H1 (cell line): Measurements from ENCODE around the gene PAK5. TPM values are rescaled to one million over a fixed set of nuclear protein-coding genes. Genes with fewer than 3 reads are reported as not detected.

Source experiments
- CTCF ChIA-PET: fragments of 300-600 bp; sonication (Branson Sonifier 250); formaldehyde crosslinking; loops from one replicate; lab custom pipeline; 2021; ENCODE audit not compliant: partially characterized antibody; lab: Charles Lee
- POLR2A ChIA-PET: fragments of 300-600 bp; sonication (Branson Sonifier 250); formaldehyde crosslinking; loops from one replicate; lab custom pipeline; 2021; ENCODE audit warnings: inconsistent platforms; ENCODE audit not compliant: partially characterized antibody; lab: Charles Lee
- DNase-seq, 2 experiments: peaks; one replicate each; pipeline versions ENCODE4 v3.0.0 to v3.0.0-alpha.2; 2010 to 2022; ENCODE audit warnings: low spot score in 2 of 2, low read depth in 1 of 2, mixed read lengths in 1 of 2
- FAIRE-seq: peaks from 2 replicates; lab custom pipeline; 2011; peaks lifted over from hg19 to GRCh38; lab: Jason Lieb, UNC
- H2AFZ ChIP-seq: 2 replicates; pipeline ENCODE4 v1.8.1; 2012; ENCODE audit warnings: low read length, inconsistent platforms
- H2AK5ac ChIP-seq: 2 replicates; pipeline ENCODE4 v1.6.1; 2013; ENCODE audit warnings: low read depth, low read length
- H2BK120ac ChIP-seq: replicated peaks from 2 replicates; pipeline ENCODE3; 2013; ENCODE audit warnings: low read depth, low read length, inconsistent platforms
- H2BK12ac ChIP-seq: 2 replicates; pipeline ENCODE4 v1.6.1; 2013; ENCODE audit warnings: low read depth, low read length
- H2BK15ac ChIP-seq: 2 replicates; pipeline ENCODE4 v1.6.1; 2013; ENCODE audit warnings: low read length
- H2BK20ac ChIP-seq: 2 replicates; pipeline ENCODE4 v1.6.1; 2013; ENCODE audit warnings: low read length
- H2BK5ac ChIP-seq: 2 replicates; pipeline ENCODE4 v1.6.1; 2013; ENCODE audit warnings: low read depth, low read length
- H3K14ac ChIP-seq: 2 replicates; pipeline ENCODE4 v1.6.1; 2013; ENCODE audit warnings: inconsistent platforms; ENCODE audit not compliant: insufficient read length
- H3K18ac ChIP-seq: 2 replicates; pipeline ENCODE4 v1.6.1; 2013; ENCODE audit warnings: low read length; ENCODE audit errors: extremely low read depth
- H3K23ac ChIP-seq: 2 replicates; pipeline ENCODE4 v1.6.1; 2013; ENCODE audit warnings: inconsistent platforms; ENCODE audit not compliant: insufficient read length
- H3K23me2 ChIP-seq: 2 replicates; pipeline ENCODE4 v1.6.1; 2013; ENCODE audit warnings: low read depth, low read length
- H3K27ac ChIP-seq: 2 replicates; pipeline ENCODE4 v1.6.1; 2011; ENCODE audit warnings: low read depth, low read length, inconsistent platforms
- H3K27me3 ChIP-seq, 4 experiments: replicated peaks in 1 of 4; 1 replicate in 1 of 4; 2 replicates in 3 of 4; pipeline versions ENCODE4 v1.6.1 to v1.8.1; 2011 to 2013; ENCODE audit warnings: low read length in 3 of 4, mild to moderate bottlenecking in 3 of 4, inconsistent platforms in 2 of 4, mixed read lengths in 2 of 4, moderate library complexity in 1 of 4; ENCODE audit not compliant: control insufficient read depth in 3 of 4, insufficient read depth in 3 of 4; ENCODE audit errors: extremely low read depth in 1 of 4
- H3K36me3 ChIP-seq, 4 experiments: 2 replicates each; pipeline versions ENCODE4 v1.6.1 to v1.8.1; 2011 to 2013; ENCODE audit warnings: mild to moderate bottlenecking in 4 of 4, low read length in 3 of 4, moderate library complexity in 2 of 4, control low read depth in 1 of 4, inconsistent platforms in 1 of 4; ENCODE audit not compliant: insufficient read depth in 4 of 4, control insufficient read depth in 2 of 4
- H3K4ac ChIP-seq: replicated peaks from 2 replicates; pipeline ENCODE3; 2013; ENCODE audit warnings: low read length, low read depth, mixed read lengths, inconsistent platforms; ENCODE audit not compliant: insufficient read length
- H3K4me1 ChIP-seq, 4 experiments: replicated peaks in 1 of 4; 1 replicate in 1 of 4; 2 replicates in 3 of 4; pipeline versions ENCODE4 v1.6.1 to v1.8.1; 2011 to 2013; ENCODE audit warnings: low read length in 3 of 4, inconsistent platforms in 2 of 4, mixed read lengths in 1 of 4; ENCODE audit not compliant: insufficient read depth in 4 of 4, control insufficient read depth in 3 of 4
- H3K4me2 ChIP-seq, 2 experiments: 2 replicates each; pipeline versions ENCODE4 v1.6.1 to v1.8.1; 2011 to 2013; ENCODE audit warnings: low read depth in 2 of 2, low read length in 2 of 2, control low read depth in 1 of 2, inconsistent platforms in 1 of 2, mild to moderate bottlenecking in 1 of 2; ENCODE audit not compliant: insufficient read depth in 1 of 2
- H3K4me3 ChIP-seq, 4 experiments: fragments of 200-600, 300-600 bp in 1 of 4; sonication (generic), shearing (Covaris generic), sonication (Bioruptor Twin) in 1 of 4; 2 replicates each; pipeline versions ENCODE4 v1.5.1 to v1.8.1; 2011 to 2016; ENCODE audit warnings: low read length in 4 of 4, low read depth in 3 of 4, control low read depth in 2 of 4, inconsistent platforms in 2 of 4, mild to moderate bottlenecking in 2 of 4, mixed read lengths in 1 of 4, moderate library complexity in 1 of 4; ENCODE audit not compliant: insufficient read depth in 2 of 4; ENCODE audit errors: extremely low read depth in 1 of 4
- H3K56ac ChIP-seq: replicated peaks from 2 replicates; pipeline ENCODE3; 2013; ENCODE audit warnings: low read depth, mild to moderate bottlenecking, mixed read lengths, low read length, inconsistent platforms; ENCODE audit not compliant: insufficient read length
- H3K79me1 ChIP-seq: 2 replicates; pipeline ENCODE4 v1.6.1; 2013; ENCODE audit warnings: low read depth, low read length, control low read depth
- H3K79me2 ChIP-seq, 2 experiments: 2 replicates each; pipeline versions ENCODE4 v1.6.1 to v1.8.1; 2012 to 2013; ENCODE audit warnings: low read length in 2 of 2, mild to moderate bottlenecking in 2 of 2, inconsistent platforms in 1 of 2; ENCODE audit not compliant: insufficient read depth in 2 of 2, control insufficient read depth in 1 of 2
- H3K9ac ChIP-seq, 4 experiments: replicated peaks in 1 of 4; 1 replicate in 1 of 4; 2 replicates in 3 of 4; pipeline versions ENCODE4 v1.6.1 to v1.8.1; 2011 to 2013; ENCODE audit warnings: low read depth in 3 of 4, low read length in 3 of 4, control low read depth in 2 of 4, mild to moderate bottlenecking in 2 of 4, moderate library complexity in 2 of 4, inconsistent platforms in 1 of 4; ENCODE audit errors: extremely low read depth in 1 of 4
- H3K9me3 ChIP-seq, 2 experiments: 2 replicates each; pipeline versions ENCODE4 v1.6.1 to v1.8.1; 2012 to 2013; ENCODE audit warnings: mild to moderate bottlenecking in 2 of 2, moderate library complexity in 2 of 2, control low read depth in 1 of 2, inconsistent platforms in 1 of 2, low read depth in 1 of 2, low read length in 1 of 2, mixed read lengths in 1 of 2; ENCODE audit not compliant: insufficient read depth in 2 of 2
- H4K20me1 ChIP-seq, 2 experiments: replicated peaks in 1 of 2; 2 replicates each; pipeline versions ENCODE3 to v1.8.1; 2011 to 2013; ENCODE audit warnings: inconsistent platforms in 2 of 2, low read length in 2 of 2, mild to moderate bottlenecking in 1 of 2; ENCODE audit not compliant: insufficient read depth in 2 of 2, control insufficient read depth in 1 of 2
- H4K5ac ChIP-seq: 2 replicates; pipeline ENCODE4 v1.6.1; 2013; ENCODE audit warnings: low read length, low read depth, mixed read lengths, inconsistent platforms; ENCODE audit not compliant: insufficient read length
- H4K8ac ChIP-seq: 2 replicates; pipeline ENCODE4 v1.8.0; 2013; ENCODE audit warnings: mild to moderate bottlenecking, moderate library complexity, low read length, inconsistent platforms; ENCODE audit not compliant: insufficient read depth; ENCODE audit errors: extremely low read depth
- H4K91ac ChIP-seq: replicated peaks from 2 replicates; pipeline ENCODE3; 2013; ENCODE audit warnings: low read length, mixed read lengths, inconsistent platforms; ENCODE audit not compliant: insufficient read length
- CTBP2 ChIP-seq: IDR thresholded peaks from 2 replicates; pipeline ENCODE4 v1.7.0; 2011; ENCODE audit warnings: borderline replicate concordance, mild to moderate bottlenecking, moderate library complexity, mixed read lengths, low read length; ENCODE audit not compliant: insufficient read depth, insufficient read length
- HDAC2 ChIP-seq, 2 experiments: fragments of 300-600 bp in 1 of 2; sonication (generic) in 1 of 2; IDR thresholded peaks; 2 replicates each; pipeline ENCODE4 v1.6.1; 2011 to 2012; ENCODE audit warnings: low read depth in 2 of 2, low read length in 2 of 2, mild to moderate bottlenecking in 2 of 2, moderate library complexity in 2 of 2, borderline replicate concordance in 1 of 2, inconsistent platforms in 1 of 2
- NANOG ChIP-seq: IDR thresholded peaks from 2 replicates; pipeline ENCODE4 v1.6.1; 2011; ENCODE audit warnings: low read length, low read depth, mild to moderate bottlenecking, inconsistent platforms; ENCODE audit not compliant: insufficient read depth, poor library complexity, severe bottlenecking
- POLR2AphosphoS5 ChIP-seq: IDR thresholded peaks from 2 replicates; pipeline ENCODE4 v1.6.1; 2011; ENCODE audit warnings: low read depth, low read length
- RAD21 ChIP-seq, 2 experiments: IDR thresholded peaks in 1 of 2; conservative IDR thresholded peaks in 1 of 2; 2 replicates each; pipeline ENCODE4 v1.6.1; 2011; ENCODE audit warnings: low read depth in 2 of 2, low read length in 2 of 2, improper control_type of control experiment in 1 of 2, inconsistent platforms in 1 of 2, mild to moderate bottlenecking in 1 of 2, moderate library complexity in 1 of 2
- RXRA ChIP-seq: IDR thresholded peaks from 2 replicates; pipeline ENCODE4 v1.6.1; 2011; ENCODE audit warnings: low read depth, mild to moderate bottlenecking, low read length, moderate library complexity; ENCODE audit not compliant: insufficient read depth
- SUZ12 ChIP-seq: fragments of 200-600 bp; sonication (generic); IDR thresholded peaks from 2 replicates; pipeline ENCODE4 v1.6.1; 2012; ENCODE audit warnings: mild to moderate bottlenecking, inconsistent platforms, low read length, moderate library complexity, mixed read lengths
- TAF1 ChIP-seq: IDR thresholded peaks from 2 replicates; pipeline ENCODE4 v1.6.1; 2011; ENCODE audit warnings: mild to moderate bottlenecking, low read depth, low read length
- ZNF274 ChIP-seq: IDR thresholded peaks from 2 replicates; pipeline ENCODE4 v1.7.0; 2012; ENCODE audit warnings: low read length, borderline replicate concordance; ENCODE audit errors: extremely low read depth
- WGBS, 2 experiments: shearing (Covaris generic) in 1 of 2; methylation state at CpG; one replicate each; pipeline versions ENCODE4 v1.1.6 to v1.1.7; 2013 to 2015; ENCODE audit warnings: low lambda C conversion rate in 2 of 2, mixed read lengths in 2 of 2, inconsistent platforms in 1 of 2, low coverage in 1 of 2, missing lambda C conversion rate in 1 of 2; ENCODE audit not compliant: insufficient replicate concordance in 2 of 2, insufficient coverage in 1 of 2, insufficient read length in 1 of 2; ENCODE audit errors: extremely low coverage in 1 of 2, missing lambda C conversion rate in 1 of 2; 5-methylcytosine and 5-hydroxymethylcytosine counted together
- polyA plus RNA-seq, 7 experiments: library from polyadenylated mRNA; depleted of rRNA in 3 of 7; stranded (reverse) in 5 of 7; unstranded in 2 of 7; fragments of >200 nt in 5 of 7; fragments of 200-250 nt in 2 of 7; gene quantifications; 1 replicate in 5 of 7; 2 replicates in 1 of 7; 4 replicates in 1 of 7; pipeline versions ENCODE4 v1.2.1 to v1.2.3, GENCODE V29; 2011 to 2013; ENCODE audit warnings: missing spikeins in 2 of 7, mixed read lengths in 2 of 7
- total RNA-seq: library from RNA; stranded (reverse); fragmentation: NEBNext Ultra II Directional; extraction: Animal tissue kit (Norgen Biotek cat#: 25700); gene quantifications from 2 replicates; pipeline ENCODE4 v1.2.1, GENCODE V29; 2021

Gene PAK5
- total and polyA plus RNA-seq, 2 of the 8 experiments (the other 6 are each of a cell fraction or from before 2014, with no cell fraction given) = 0.54 to 0.80 TPM

DNA sequence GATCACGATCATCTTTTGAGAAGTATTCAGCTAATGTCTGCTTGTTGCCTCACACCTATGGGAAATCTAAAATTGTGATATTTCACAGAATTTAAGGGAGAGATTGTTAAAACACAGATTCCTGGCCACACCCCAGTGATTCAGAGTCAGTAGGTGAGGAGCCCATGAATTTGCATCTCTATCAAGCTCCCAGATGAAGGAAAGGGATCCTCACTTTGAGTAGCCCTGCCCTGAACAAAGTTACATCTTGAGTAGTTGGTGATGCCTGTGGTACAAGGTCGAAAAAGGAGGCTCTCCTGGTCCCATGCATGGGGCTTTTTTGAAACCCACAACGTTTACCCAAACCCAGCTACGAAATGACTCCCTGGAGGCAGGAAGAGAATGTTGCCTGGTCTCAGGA is 79.5 kb downstream of the PAK5 start:
- H2BK120ac ChIP-seq = no peak overlapping the region
- POLR2A ChIA-PET = no interaction called here
- H2AK5ac ChIP-seq = no peak overlapping the region
- no peaks in the 10 kb centered on the region for H3K79me1 ChIP-seq
- no peak overlapping the region for H2BK20ac ChIP-seq
- no peak overlapping the region for H2BK12ac ChIP-seq
- no peaks in the 10 kb centered on the region for H3K79me2 ChIP-seq
- no peak overlapping the region for H2BK15ac ChIP-seq
- no peaks in the 10 kb centered on the region for H3K23me2 ChIP-seq
- peak overlapping the region in 1 of 4 experiments; percentile 34; a peak in 1 of 7 replicates for H3K9ac ChIP-seq
- whole genome bisulfite sequencing, 2 experiments = 61% methylated on average over 4 of the region's 4 CpGs; no CpG with 5 or more reads in 1 of the 2 experiments
- no peaks in the 10 kb centered on the region for H4K20me1 ChIP-seq
- no peak overlapping the region for H3K23ac ChIP-seq
- H3K56ac ChIP-seq = no peak overlapping the region
- TF ChIP-seq POLR2AphosphoS5 (no peak), RAD21 (IDR thresholded peaks at IDR 0.05 in 1 of 2, conservative IDR thresholded peaks at IDR 0.05 in 1 of 2; ENCODE audit: low read depth in 2 of 2, low read length in 2 of 2) (no peak), HDAC2 (IDR thresholded peaks at IDR 0.05; ENCODE audit: borderline replicate concordance in 1 of 2, low read depth in 2 of 2, low read length in 2 of 2) (no peak), TAF1 (no peak), RXRA (no peak), NANOG (no peak), SUZ12 (no peak), ZNF274 (no peak), CTBP2 (no peak)
- TF ChIP-seq, all 59 proteins: peak for 0
- CTCF ChIA-PET = interaction anchor here (1.6 kb wide), 1 partner anchor 144 kb away, joined by 4 read pairs; no protein-coding TSS in a partner anchor
- 0 out of 4 replicates have a peak, but pooled peaks cover 0 to 2% of the 10 kb centered on the region in 2 experiments for H3K9me3 ChIP-seq
- H3K14ac ChIP-seq = no peak overlapping the region
- H3K27me3 ChIP-seq = no peaks in the 10 kb centered on the region
- H2BK5ac ChIP-seq = no peak overlapping the region
- H3K4ac ChIP-seq = no peak overlapping the region
- no peak overlapping the region for H3K18ac ChIP-seq
- H4K8ac ChIP-seq = no peak overlapping the region
- no peak overlapping the region for H3K4me3 ChIP-seq
- H3K4me2 ChIP-seq = 0 out of 4 replicates have a peak overlapping the region, but pooled peaks of 1 of the 2 experiments have one; percentile 9
- peaks cover 0 to 5% (median 2%) of the 10 kb centered on the region in 4 experiments; a peak in 4 of 7 replicates for H3K4me1 ChIP-seq
- H3K36me3 ChIP-seq = no peaks in the 10 kb centered on the region; a peak in 1 of 8 replicates
- H4K91ac ChIP-seq = no peak overlapping the region
- H2AFZ ChIP-seq = 0 out of 2 replicates have a peak overlapping the region, but pooled peaks have one; percentile 31
- DNase-seq (no peak), FAIRE-seq (no peak)
- H3K27ac ChIP-seq = no peak overlapping the region
- H4K5ac ChIP-seq = no peak overlapping the region
